Endometrial microvascular endothelial cells (primary cell): ENCODE results near the gene ARL2. TPM values are rescaled to one million over a fixed set of nuclear protein-coding genes. Genes with fewer than 3 reads are reported as not detected.

Source experiments
- in situ Hi-C: cut with HindIII; loops from 2 replicates; pipeline ENCODE4 v1.10.0; 2017; ENCODE audit warnings: low sequenced_read_pairs, low pct_unique_long_range_greater_than_20kb; ENCODE audit errors: inconsistent ontology term
- total RNA-seq: library from RNA; depleted of rRNA; stranded (reverse); fragments of >200 nt; gene quantifications from one replicate; pipeline ENCODE4 v1.2.3, GENCODE V29; 2015; ENCODE audit errors: inconsistent ontology term

ARL2 gene
- total RNA-seq, 1 donor from 2014 or later = 92.0 TPM

- in situ Hi-C loops = no loop called here
These were observed 27.1 kb downstream of the ARL2 start, which contains the start of gene SAC3D1 for GRCh38 chr11:65040847-65041622. SAC3D1 (plus strand) TSS chr11:65041210; CDS start chr11:65041293, 83 bp downstream.

GRCh38 chr11:65042891-65043290 is 28.9 kb downstream of the ARL2 start:
- in situ Hi-C loops = no loop called here

- in situ Hi-C loops = no loop called here
These were observed 30.0 kb downstream of the ARL2 start for GRCh38 chr11:65043881-65044501.

GRCh38 chr11:65045061-65045460 is 31.1 kb downstream of the ARL2 start:
- in situ Hi-C loops = no loop called here

GRCh38 chr11:65045728-65046127 is 31.8 kb downstream of the ARL2 start:
- in situ Hi-C loops = no loop called here

- in situ Hi-C loops = no loop called here
These were observed 33.8 kb downstream of the ARL2 start for GRCh38 chr11:65047581-65048422.

- in situ Hi-C loops = no loop called here
These were observed 37.5 kb downstream of the ARL2 start for GRCh38 chr11:65051398-65051858.

- in situ Hi-C loops = no loop called here
These were observed 40.0 kb downstream of the ARL2 start for GRCh38 chr11:65053827-65054508.

- in situ Hi-C loops = no loop called here
These were observed 41.6 kb downstream of the ARL2 start for GRCh38 chr11:65055538-65055937.

GRCh38 chr11:65056999-65057398 is 43.0 kb downstream of the ARL2 start:
- in situ Hi-C loops = no loop called here

- in situ Hi-C loops = no loop called here
These were observed 43.6 kb downstream of the ARL2 start for GRCh38 chr11:65057526-65057925.

- in situ Hi-C loops = no loop called here
These were observed 44.1 kb downstream of the ARL2 start for GRCh38 chr11:65058012-65058411.

- in situ Hi-C loops = no loop called here
These were observed 44.6 kb downstream of the ARL2 start, which contains the start of gene NAALADL1 for GRCh38 chr11:65058419-65059054. NAALADL1 (minus strand) TSS chr11:65058553; CDS start chr11:65058521, 32 bp downstream.

GRCh38 chr11:65059523-65059922 is 45.6 kb downstream of the ARL2 start:
- in situ Hi-C loops = no loop called here

GRCh38 chr11:65059959-65060824 is 46.2 kb downstream of the ARL2 start:
- in situ Hi-C loops = no loop called here

GRCh38 chr11:65060913-65061408 is 47.0 kb downstream of the ARL2 start:
- in situ Hi-C loops = no loop called here

GRCh38 chr11:65063532-65063931 is 49.6 kb downstream of the ARL2 start:
- in situ Hi-C loops = no loop called here
